HG03442 (cell line): ENCODE results near the gene NAT8L.

Source experiments
- ATAC-seq: cut with Tn5 transposase; IDR thresholded peaks from one replicate; pipeline ENCODE4 v1.9.1; 2021; ENCODE audit warnings: mild to moderate bottlenecking, moderate library complexity; ENCODE audit not compliant: unreplicated experiment

NAT8L gene

GRCh38 chr4:2044542-2045517, 14.3 kb upstream of the NAT8L start:
- ATAC-seq: no peak

GRCh38 chr4:2045518-2045951, 13.6 kb upstream of the NAT8L start:
- ATAC-seq: no peak

- no peak for ATAC-seq
These were observed 12.8 kb upstream of the NAT8L start for GRCh38 chr4:2046031-2046961.

GRCh38 chr4:2047031-2047660, 12.0 kb upstream of the NAT8L start:
- ATAC-seq: no peak

GRCh38 chr4:2047781-2048581, 11.1 kb upstream of the NAT8L start:
- no peak for ATAC-seq

GRCh38 chr4:2048831-2049230, 10.3 kb upstream of the NAT8L start:
- ATAC-seq: no peak

GRCh38 chr4:2049381-2049780, 9.7 kb upstream of the NAT8L start:
- no peak for ATAC-seq

GRCh38 chr4:2049811-2050210, 9.3 kb upstream of the NAT8L start:
- no peak for ATAC-seq

GRCh38 chr4:2051086-2051485, 8.0 kb upstream of the NAT8L start:
- no peak for ATAC-seq

GRCh38 chr4:2054217-2054616, 4.9 kb upstream of the NAT8L start:
- no peak for ATAC-seq

GRCh38 chr4:2057382-2058065, 1.6 kb upstream of the NAT8L start:
- ATAC-seq: no peak

- no peak for ATAC-seq
These were observed 672 bp upstream of the NAT8L start for GRCh38 chr4:2058264-2059045.

GRCh38 chr4:2059726-2060602, 837 bp downstream of the NAT8L start:
- ATAC-seq: no peak

GRCh38 chr4:2060611-2061185, 1.6 kb downstream of the NAT8L start:
- ATAC-seq: no peak

- no peak for ATAC-seq
These were observed 2.3 kb downstream of the NAT8L start for GRCh38 chr4:2061186-2062131.

- ATAC-seq: no peak
These were observed 3.2 kb downstream of the NAT8L start for GRCh38 chr4:2062168-2062807.
